ENCODE data around the gene HIBADH.

DNA sequence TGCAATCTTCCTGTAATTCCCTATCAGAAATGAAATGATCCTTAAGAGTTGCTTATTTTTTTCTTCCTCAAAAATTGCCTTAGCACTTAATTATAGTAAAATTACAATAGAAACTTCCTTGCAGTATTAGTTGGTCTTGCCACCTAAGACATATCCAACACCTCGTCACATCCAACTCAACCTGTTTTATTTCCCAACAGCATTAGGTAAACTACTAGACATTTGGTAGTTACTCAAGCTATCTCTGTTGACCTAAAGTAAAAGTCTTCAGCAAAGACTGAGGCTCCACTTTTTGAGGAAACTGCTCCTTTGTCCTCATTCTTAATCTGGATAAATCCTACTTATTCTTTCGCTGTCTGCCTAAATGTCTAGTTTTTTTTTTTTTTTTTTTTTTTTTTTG, 20.4 kb downstream of the HIBADH start:
- TF ChIP-seq, protein P1, sequence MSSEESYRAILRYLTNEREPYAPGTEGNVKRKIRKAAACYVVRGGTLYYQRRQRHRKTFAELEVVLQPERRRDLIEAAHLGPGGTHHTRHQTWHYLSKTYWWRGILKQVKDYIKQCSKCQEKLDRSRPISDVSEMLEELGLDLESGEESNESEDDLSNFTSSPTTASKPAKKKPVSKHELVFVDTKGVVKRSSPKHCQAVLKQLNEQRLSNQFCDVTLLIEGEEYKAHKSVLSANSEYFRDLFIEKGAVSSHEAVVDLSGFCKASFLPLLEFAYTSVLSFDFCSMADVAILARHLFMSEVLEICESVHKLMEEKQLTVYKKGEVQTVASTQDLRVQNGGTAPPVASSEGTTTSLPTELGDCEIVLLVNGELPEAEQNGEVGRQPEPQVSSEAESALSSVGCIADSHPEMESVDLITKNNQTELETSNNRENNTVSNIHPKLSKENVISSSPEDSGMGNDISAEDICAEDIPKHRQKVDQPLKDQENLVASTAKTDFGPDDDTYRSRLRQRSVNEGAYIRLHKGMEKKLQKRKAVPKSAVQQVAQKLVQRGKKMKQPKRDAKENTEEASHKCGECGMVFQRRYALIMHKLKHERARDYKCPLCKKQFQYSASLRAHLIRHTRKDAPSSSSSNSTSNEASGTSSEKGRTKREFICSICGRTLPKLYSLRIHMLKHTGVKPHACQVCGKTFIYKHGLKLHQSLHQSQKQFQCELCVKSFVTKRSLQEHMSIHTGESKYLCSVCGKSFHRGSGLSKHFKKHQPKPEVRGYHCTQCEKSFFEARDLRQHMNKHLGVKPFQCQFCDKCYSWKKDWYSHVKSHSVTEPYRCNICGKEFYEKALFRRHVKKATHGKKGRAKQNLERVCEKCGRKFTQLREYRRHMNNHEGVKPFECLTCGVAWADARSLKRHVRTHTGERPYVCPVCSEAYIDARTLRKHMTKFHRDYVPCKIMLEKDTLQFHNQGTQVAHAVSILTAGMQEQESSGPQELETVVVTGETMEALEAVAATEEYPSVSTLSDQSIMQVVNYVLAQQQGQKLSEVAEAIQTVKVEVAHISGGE (CRISPR knock-in tag; IDR thresholded peaks at IDR 0.05) = no peak
- no peak for TF ChIP-seq TCF12 (IDR thresholded peaks at IDR 0.05; ENCODE audit: low read depth, low read length)
- TF ChIP-seq, protein P2, sequence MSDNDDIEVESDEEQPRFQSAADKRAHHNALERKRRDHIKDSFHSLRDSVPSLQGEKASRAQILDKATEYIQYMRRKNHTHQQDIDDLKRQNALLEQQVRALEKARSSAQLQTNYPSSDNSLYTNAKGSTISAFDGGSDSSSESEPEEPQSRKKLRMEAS (IDR thresholded peaks at IDR 0.05; ENCODE audit: low read depth, low read length) = no peak
- no peak for TF ChIP-seq RFX5 (IDR thresholded peaks at IDR 0.05; ENCODE audit: low read depth, low read length)
- no peak for TF ChIP-seq BHLHE40 (IDR thresholded peaks at IDR 0.05; ENCODE audit: borderline replicate concordance in 1 of 2, low read depth in 2 of 2, low read length in 1 of 2)
- TF ChIP-seq RAD21 (IDR thresholded peaks at IDR 0.05; ENCODE audit: insufficient read depth, low read depth, low read length) = no peak
- TF ChIP-seq, protein P3, sequence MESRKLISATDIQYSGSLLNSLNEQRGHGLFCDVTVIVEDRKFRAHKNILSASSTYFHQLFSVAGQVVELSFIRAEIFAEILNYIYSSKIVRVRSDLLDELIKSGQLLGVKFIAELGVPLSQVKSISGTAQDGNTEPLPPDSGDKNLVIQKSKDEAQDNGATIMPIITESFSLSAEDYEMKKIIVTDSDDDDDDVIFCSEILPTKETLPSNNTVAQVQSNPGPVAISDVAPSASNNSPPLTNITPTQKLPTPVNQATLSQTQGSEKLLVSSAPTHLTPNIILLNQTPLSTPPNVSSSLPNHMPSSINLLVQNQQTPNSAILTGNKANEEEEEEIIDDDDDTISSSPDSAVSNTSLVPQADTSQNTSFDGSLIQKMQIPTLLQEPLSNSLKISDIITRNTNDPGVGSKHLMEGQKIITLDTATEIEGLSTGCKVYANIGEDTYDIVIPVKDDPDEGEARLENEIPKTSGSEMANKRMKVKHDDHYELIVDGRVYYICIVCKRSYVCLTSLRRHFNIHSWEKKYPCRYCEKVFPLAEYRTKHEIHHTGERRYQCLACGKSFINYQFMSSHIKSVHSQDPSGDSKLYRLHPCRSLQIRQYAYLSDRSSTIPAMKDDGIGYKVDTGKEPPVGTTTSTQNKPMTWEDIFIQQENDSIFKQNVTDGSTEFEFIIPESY (IDR thresholded peaks at IDR 0.05) = no peak
- TF ChIP-seq FOXM1 (IDR thresholded peaks at IDR 0.05; ENCODE audit: low read depth, low read length) = no peak
- TF ChIP-seq, protein P4, sequence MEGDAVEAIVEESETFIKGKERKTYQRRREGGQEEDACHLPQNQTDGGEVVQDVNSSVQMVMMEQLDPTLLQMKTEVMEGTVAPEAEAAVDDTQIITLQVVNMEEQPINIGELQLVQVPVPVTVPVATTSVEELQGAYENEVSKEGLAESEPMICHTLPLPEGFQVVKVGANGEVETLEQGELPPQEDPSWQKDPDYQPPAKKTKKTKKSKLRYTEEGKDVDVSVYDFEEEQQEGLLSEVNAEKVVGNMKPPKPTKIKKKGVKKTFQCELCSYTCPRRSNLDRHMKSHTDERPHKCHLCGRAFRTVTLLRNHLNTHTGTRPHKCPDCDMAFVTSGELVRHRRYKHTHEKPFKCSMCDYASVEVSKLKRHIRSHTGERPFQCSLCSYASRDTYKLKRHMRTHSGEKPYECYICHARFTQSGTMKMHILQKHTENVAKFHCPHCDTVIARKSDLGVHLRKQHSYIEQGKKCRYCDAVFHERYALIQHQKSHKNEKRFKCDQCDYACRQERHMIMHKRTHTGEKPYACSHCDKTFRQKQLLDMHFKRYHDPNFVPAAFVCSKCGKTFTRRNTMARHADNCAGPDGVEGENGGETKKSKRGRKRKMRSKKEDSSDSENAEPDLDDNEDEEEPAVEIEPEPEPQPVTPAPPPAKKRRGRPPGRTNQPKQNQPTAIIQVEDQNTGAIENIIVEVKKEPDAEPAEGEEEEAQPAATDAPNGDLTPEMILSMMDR (IDR thresholded peaks at IDR 0.05 in 2 of 3, conservative IDR thresholded peaks at IDR 0.05 in 1 of 3; ENCODE audit: control insufficient read depth in 2 of 3, extremely low read depth in 1 of 3, insufficient read depth in 1 of 3, low read depth in 3 of 3, low read length in 3 of 3) = no peak
- TF ChIP-seq POLR2A (IDR thresholded peaks at IDR 0.05; ENCODE audit: low read depth, low read length) = no peak
- TF ChIP-seq SIN3A (IDR thresholded peaks at IDR 0.05; ENCODE audit: low read depth, low read length) = no peak
